Measurements from ENCODE around the gene TIMD4. TPM values are rescaled to one million over a fixed set of nuclear protein-coding genes. Genes with fewer than 3 reads are reported as not detected.
A peak's percentile ranks its signal among the peaks of the same experiment; 100 is the strongest.

The TIMD4 gene
- total and polyA plus RNA-seq, 2 experiments from 2014 or later: not detected

DNA sequence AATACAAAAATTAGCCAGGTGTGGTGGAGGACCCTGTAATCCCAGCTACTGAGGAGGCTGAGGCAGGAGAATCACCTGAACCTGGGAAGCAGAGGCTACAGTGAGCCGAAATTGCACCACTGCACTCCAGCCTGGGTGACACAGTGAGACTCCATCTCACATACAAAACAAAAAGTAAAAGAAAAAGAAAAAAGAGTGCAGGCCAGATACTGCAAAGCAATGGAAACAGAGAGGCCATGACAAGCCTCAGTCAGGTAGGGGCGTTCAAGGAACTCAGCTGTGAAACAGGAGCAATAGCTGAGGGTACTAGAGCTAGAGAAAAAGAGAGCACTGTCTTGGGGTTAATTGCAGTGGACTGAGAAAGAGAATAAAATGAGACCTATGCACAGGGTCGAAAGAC, 56.2 kb downstream of the TIMD4 start:
- no peak for TF ChIP-seq ZNF114 (CRISPR knock-in tag; IDR thresholded peaks at IDR 0.05)
- no peak for TF ChIP-seq REST (IDR thresholded peaks at IDR 0.05; ENCODE audit: unreplicated experiment)
- no peak for TF ChIP-seq EZH2phosphoT487 (IDR thresholded peaks at IDR 0.05; ENCODE audit: unreplicated experiment)
- TF ChIP-seq, protein P1, sequence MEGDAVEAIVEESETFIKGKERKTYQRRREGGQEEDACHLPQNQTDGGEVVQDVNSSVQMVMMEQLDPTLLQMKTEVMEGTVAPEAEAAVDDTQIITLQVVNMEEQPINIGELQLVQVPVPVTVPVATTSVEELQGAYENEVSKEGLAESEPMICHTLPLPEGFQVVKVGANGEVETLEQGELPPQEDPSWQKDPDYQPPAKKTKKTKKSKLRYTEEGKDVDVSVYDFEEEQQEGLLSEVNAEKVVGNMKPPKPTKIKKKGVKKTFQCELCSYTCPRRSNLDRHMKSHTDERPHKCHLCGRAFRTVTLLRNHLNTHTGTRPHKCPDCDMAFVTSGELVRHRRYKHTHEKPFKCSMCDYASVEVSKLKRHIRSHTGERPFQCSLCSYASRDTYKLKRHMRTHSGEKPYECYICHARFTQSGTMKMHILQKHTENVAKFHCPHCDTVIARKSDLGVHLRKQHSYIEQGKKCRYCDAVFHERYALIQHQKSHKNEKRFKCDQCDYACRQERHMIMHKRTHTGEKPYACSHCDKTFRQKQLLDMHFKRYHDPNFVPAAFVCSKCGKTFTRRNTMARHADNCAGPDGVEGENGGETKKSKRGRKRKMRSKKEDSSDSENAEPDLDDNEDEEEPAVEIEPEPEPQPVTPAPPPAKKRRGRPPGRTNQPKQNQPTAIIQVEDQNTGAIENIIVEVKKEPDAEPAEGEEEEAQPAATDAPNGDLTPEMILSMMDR (conservative IDR thresholded peaks at IDR 0.05; ENCODE audit: low read depth in 2 of 2): no peak
- TF ChIP-seq ETS1 (IDR thresholded peaks at IDR 0.05): no peak
- no peak for TF ChIP-seq JUNB (IDR thresholded peaks at IDR 0.05; ENCODE audit: unreplicated experiment)
- no peak for TF ChIP-seq CREB1 (CRISPR knock-in tag; IDR thresholded peaks at IDR 0.05; ENCODE audit: low read depth)
- TF ChIP-seq NANOG (IDR thresholded peaks at IDR 0.05; ENCODE audit: borderline replicate concordance): no peak
- TF ChIP-seq STAT1 (IDR thresholded peaks at IDR 0.05; ENCODE audit: unreplicated experiment): no peak
- no peak for TF ChIP-seq ZNF331 (CRISPR knock-in tag; IDR thresholded peaks at IDR 0.05; ENCODE audit: low read depth)
- TF ChIP-seq ZNF462 (CRISPR knock-in tag; IDR thresholded peaks at IDR 0.05): no peak
- TF ChIP-seq POLR2AphosphoS5 (IDR thresholded peaks at IDR 0.05; ENCODE audit: low read depth): no peak
- TF ChIP-seq EZH2 (IDR thresholded peaks at IDR 0.05; ENCODE audit: low read depth, unreplicated experiment): no peak
- no peaks in the 10 kb centered on the region for H3F3A ChIP-seq (replicated peaks; ENCODE audit: low read depth)
- no peaks in the 10 kb centered on the region for H3K79me2 ChIP-seq (replicated peaks; ENCODE audit: insufficient read depth)
- H3K4me1 ChIP-seq (ENCODE audit: insufficient read depth): no peaks in the 10 kb centered on the region
- Mint-ChIP-seq H3K9me3 (no peaks in the 10 kb centered on the region), H3K27me3 (ENCODE audit: insufficient read depth, low read depth, poor library complexity) (peaks cover 10% of the 10 kb centered on the region), H3K36me3 (ENCODE audit: low read depth) (no peaks in the 10 kb centered on the region; the same call in 2 of the 3 replicates), H3K4me1 (peaks cover 7% of the 10 kb centered on the region; the same call in 2 of the 3 replicates), H3K4me3 (no peak overlapping the region), H3K27ac (no peak overlapping the region)
- no peaks in the 10 kb centered on the region for H3K36me3 ChIP-seq (ENCODE audit: insufficient read depth)
- H3K27ac ChIP-seq (ENCODE audit: low read depth): no peak overlapping the region
- DNase-seq (ENCODE audit: low spot score): no peak
- ATAC-seq: no peak
- H3K27me3 ChIP-seq (ENCODE audit: insufficient read depth): no peaks in the 10 kb centered on the region
- H4K20me1 ChIP-seq (replicated peaks; ENCODE audit: insufficient read depth): no peaks in the 10 kb centered on the region
- H3K4me2 ChIP-seq: no peak overlapping the region
- H2AFZ ChIP-seq: peak overlapping the region; percentile 80; the same call in 1 of the 2 replicates
- H3K4me3 ChIP-seq: no peak overlapping the region
- peaks cover 12% of the 10 kb centered on the region; the same call in 1 of the 2 replicates for H3K9me2 ChIP-seq (ENCODE audit: insufficient read depth)
